HG03060 (cell line): ENCODE data around the gene BSCL2.
"Not testable (repeated sequence)": the region's sequence is repeated elsewhere in the genome, so short reads cannot be mapped to it uniquely, and the experiment has no call there.

Experiments
- ATAC-seq: cut with Tn5 transposase; IDR thresholded peaks from one replicate; pipeline ENCODE4 v1.9.1; 2021; ENCODE audit warnings: low read depth, moderate number of reproducible peaks; ENCODE audit not compliant: unreplicated experiment

BSCL2 gene

DNA sequence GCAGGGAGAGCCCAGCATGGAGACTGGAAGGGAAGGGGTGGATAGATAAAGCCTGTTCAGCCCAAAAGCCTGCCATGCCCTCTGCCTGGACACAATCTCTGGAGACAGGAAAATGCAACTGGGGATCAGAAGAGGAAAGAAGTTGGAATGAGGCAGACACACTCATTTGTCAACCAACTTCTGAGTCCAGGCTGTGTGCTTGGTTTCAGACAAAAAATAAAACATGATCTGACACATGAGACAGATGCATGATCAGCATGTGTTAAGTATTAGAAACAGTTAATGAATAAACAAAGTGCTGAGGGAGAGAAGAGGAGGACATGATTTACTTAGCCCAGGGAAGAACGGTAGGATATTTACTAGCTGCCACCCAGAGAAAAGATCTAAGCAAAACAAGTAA, 18.7 kb downstream of the BSCL2 start:
- ATAC-seq = no peak

DNA sequence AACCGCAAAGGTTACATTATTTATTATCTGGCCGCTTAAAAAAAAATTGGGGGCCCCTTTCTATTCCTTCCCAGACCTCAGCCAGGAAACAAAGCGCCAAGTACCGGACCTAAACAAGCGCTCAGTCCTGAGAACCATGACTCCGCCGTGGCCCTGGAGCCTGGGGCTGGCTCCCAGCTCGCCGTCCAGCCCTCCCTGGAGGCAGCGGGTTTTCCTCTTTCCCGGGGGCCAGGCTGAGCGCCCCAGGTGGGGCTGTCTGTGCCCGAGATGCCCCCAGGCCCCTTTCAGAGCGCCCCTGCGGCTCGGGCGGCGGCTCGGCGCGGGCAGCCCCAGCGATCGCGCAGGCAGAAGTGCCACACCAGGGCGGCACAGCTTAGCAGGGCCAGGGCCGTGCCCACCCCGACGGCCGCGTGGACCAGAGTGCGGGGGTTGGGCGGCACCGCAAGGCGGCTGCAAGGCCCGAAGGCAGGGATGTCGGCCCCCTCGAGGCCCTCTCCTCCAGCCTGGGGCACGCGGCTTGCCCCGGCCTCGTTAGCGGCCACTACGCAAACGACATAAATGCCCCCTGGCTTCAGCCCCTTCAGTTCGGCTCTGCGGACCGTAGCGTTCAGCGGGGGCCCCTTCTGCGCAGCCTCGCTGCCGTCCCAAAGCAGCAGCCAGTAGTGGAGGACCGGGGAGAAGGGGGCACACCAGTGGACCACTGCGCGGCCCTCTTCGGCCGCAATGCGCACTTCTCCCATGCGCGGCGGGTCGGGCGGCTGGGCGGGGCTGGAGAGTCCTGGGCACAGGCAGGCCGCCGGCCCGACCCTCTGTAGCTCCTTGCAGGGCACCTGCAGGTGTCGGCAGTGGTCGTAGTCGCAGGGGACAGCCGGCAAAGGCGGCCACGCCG, 19.5 kb downstream of the BSCL2 start:
- ATAC-seq = no peak

DNA sequence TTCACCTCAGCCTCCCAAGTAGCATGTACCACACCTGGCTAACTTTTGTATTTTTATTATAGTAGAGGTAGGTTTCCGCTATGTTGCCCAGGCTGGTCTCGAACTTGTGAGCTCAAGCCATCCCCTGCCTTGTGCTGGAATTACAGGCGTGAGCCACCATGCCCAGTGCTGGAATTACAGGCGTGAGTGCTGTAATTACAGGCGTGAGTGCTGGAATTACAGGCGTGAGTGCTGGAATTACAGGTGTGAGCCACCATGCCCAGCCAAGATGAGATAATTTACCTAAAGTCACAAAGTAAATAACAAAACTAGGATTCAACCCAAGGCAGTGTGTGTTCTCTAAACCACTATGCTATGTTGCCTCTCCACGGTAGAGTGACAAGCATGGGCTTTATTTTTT, 24.7 kb downstream of the BSCL2 start:
- ATAC-seq = no peak

DNA sequence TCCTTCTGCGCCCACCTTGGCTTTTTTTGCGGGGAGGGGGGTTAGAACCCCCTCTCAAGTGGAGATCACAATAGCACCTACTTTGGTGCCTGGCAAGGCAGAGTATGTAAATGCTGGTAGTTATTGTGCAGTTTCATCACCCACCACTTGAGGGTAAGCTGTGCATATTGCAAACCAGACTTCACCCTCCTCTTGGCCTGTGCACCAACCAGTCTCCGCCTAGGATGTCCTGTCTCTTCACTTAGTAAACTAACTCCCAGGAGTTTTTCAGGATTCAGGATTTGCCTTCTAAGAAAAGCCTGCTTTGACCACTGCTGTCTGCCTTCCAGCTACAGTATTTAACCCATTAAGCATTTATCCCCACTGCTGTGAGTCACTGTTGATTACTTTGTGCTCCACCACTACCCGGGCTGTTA, 26.4 kb downstream of the BSCL2 start:
- no peak for ATAC-seq

DNA sequence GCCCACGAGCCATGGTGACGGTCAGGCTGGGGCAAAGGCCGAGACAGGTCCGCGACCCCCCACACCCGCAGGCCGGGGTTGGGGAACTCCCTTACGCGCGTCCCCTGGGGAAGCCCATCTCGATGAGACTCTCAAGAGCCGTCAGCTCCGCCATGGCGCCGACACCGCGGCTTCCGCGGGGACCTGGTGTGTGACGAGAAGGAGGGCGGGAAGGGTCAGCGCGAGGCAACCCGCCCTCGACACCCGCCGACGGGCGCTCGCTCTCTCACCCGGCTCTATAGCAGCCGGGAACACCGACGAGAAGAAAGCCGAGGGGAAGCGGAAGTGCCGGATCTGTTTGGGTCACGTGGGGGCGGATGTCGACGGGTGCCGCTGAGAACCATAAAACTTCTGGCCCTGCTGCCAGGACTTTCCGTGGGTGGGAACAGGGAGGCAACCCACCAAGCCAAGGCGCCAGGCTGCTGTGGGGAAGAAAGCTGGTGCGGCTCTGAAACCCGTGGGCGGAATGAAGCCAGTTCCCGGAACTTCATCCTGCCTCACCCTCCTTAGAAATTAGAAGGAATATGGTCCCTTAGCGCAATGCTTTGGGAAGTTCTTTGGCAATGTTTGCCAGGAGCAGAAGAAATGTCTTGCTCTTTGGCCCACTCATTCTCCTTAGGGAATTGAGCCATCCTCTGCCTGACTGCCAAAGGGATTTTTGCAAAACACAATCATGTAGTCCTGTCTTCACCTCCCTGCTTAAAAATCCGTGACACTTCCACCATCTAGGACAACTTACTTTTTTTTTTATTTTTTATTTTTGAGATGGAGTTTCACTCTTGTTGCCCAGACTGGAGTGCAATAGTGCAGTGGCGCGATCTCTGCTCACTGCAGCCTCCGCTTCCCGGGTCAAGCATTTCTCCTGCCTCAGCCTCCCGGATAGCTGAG, 28.2 kb downstream of the BSCL2 start, which contains the start of gene UBXN1:
UBXN1 (minus strand) TSS at position 304 of the 927 bp plus-strand sequence; CDS start at position 154, 150 bp downstream.
- no peak for ATAC-seq

DNA sequence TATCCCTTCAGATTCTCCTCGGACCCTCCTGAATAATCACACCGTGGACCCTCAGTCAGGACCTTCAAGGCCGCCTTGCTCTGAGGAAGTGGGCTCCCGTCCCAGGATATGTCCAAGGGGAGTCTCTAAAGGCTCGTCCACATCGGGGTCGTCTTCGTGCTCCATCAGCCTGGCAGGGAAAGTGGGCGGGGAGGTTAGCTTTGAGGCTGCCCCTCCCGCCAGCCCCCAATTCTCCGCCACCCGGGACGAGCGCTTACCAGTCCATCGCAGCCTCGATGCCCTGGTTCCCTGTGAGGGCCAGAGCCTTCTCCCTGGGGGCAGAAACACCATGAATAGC, 28.8 kb downstream of the BSCL2 start:
- ATAC-seq = no peak

DNA sequence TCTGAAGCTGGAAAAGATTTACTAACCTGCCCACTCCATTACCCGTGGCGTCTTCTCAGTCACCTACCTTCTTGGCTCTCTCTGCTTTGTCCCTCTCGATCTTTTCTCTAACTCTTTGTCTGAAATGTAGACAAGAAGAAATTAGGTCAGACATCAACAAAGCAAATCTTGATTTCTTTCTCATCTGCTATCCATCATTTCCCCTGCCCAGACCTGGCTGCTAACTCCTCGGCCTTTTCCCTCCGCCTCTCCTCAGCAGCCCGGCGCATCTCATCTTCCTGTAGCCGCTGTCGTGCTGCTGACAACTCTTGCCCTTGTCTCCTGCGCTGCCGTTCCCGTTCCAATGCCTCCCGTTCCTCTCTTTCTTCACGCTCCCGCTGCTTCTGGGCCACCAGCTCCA, 29.5 kb downstream of the BSCL2 start:
- no peak for ATAC-seq

DNA sequence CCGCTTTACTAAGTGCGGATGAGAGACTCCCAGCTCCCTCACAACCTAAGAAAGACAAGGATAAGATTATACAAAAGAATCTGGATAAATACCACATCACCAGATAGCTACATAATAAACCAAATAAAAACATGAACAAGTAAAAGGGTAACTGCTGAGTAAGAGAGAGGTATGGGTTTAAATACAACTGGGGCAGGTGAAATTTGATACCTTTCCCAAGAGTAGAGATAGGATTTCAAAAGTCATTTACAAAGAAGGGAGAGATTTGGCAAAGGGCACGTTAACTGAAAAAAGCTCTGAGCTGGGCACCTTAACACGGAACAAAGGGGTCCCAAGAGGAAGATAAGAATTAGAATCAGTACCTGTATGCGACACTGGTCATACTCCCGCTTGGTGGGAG, 30.1 kb downstream of the BSCL2 start:
- no peak for ATAC-seq

DNA sequence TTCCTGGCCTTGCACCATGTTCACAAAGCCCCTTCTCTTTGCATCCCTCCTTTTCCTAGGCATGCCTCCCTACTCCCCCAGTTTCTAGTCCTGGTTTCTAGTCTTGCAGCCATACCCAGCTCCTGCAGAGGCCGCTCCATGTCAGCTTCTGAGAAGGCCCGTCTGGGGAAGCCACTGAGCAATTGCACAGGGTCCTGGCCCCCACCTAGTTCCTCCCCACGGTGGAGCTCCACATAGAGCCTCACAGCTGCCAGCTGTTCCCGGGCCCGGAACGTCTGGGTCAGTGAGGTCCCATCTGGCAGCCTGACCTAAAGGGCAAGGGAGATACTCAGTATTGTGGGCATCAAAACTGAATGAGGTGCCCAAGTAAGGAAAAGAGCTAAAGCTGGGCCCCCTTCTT, 30.5 kb downstream of the BSCL2 start:
- no peak for ATAC-seq

DNA sequence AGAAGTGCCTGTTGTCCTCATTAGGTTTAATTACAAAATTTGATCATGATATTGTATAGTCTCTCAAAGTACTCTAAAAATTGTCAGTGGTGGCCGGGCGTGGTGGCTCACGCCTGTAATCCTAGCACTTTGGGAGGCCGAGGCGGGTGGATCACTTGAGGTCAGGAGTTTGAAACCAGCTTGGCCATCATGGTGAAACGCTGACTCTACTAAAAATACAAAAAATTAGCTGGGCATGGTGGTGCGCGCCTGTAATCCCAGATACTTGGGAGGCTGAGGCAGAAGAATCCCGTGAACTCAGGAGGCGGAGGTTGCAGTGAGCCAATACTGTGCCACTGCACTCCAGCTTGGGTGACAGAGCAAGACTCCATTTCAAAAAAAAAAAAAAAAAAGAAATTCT, 31.8 kb downstream of the BSCL2 start:
- ATAC-seq = not testable (repeated sequence)

DNA sequence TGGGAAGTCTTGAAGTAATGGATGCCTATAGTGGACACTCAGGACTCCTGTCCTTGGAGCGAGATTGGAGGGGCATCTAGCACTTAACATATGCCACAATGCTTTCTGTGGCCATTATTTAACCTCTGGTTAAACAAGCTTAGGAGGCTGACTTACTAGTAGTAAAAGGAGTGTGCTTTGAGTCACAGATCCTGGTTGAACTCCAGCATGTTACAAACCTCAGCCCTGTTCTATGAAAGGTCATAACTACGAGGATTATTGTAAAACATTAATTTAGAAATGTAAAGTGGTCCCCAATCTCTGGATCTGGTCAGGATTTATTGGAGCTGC, 34.1 kb downstream of the BSCL2 start:
- ATAC-seq = no peak

DNA sequence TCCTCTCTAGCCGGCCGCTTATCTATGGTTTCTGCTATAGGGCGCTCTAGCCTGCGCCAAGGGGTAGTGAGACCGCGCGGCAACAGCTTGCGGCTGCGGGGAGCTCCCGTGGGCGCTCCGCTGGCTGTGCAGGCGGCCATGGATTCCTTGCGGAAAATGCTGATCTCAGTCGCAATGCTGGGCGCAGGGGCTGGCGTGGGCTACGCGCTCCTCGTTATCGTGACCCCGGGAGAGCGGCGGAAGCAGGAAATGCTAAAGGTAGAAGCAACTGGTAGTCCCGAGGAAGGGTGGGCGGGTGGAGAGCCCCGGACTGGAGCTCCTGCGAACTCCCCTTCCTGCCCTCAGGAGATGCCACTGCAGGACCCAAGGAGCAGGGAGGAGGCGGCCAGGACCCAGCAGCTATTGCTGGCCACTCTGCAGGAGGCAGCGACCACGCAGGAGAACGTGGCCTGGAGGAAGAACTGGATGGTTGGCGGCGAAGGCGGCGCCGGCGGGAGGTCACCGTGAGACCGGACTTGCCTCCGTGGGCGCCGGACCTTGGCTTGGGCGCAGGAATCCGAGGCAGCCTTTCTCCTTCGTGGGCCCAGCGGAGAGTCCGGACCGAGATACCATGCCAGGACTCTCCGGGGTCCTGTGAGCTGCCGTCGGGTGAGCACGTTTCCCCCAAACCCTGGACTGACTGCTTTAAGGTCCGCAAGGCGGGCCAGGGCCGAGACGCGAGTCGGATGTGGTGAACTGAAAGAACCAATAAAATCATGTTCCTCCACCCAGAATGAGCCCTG, 35.4 kb downstream of the BSCL2 start, which contains the start of the genes LBHD1 and UQCC3:
LBHD1 (minus strand) TSS at position 660 of the 782 bp plus-strand sequence. CDS start 2,236 bp downstream, outside the sequence.
UQCC3 (plus strand) TSS at position 66 of the 782 bp plus-strand sequence; CDS start at position 139, 73 bp downstream.
- ATAC-seq = no peak

DNA sequence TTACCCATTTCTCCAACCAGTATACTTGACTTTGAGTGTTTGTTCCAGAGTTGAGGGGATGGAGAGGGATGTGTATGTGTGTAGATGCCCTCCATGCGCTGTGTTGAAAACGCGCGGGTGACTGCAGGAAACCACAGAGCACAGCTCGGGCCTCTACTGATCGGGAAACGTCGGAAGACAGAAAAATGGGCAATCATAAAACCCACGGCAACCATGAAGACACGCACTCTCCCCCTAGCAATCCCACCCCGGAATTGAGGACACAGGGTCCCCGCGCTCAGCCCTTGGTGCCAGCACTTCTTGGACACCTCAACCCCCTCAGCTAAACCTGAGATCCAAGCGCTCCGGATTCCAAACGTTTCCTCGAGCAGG, 36.0 kb downstream of the BSCL2 start:
- no peak for ATAC-seq

DNA sequence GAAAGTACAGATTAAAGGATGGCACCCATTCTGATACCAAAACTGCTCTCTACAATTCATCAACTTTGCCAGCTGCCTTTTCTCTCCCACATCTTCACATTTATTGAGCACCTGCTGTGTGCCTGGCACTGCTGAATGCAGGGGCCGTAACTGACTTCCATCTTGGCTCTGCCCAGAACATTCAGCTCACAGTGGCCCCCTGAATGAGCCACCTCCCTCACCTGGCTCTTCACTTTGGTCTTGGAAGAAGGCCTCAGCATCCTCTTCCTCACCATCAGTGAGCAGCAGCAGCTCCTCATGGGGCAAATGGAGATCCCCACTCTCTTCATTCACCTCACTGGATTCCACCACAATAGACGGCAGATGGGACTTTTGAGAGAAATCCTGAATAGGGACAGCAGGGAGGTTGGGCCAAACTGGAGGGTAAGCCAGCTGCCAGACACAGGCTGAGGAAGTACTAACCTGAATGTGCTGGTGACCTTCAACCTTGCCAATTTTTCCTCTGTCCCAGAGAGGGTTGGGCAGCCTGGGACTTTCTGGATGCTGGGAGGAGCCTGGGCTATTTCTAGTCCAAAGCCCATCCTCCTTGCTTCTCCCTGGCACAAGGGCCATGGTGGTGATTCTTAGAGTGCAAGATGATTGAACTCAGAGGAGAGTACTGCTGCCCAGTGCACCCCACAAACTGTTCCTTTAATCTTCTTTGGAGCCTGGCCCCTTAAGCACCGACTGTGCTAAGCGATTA, 37.6 kb downstream of the BSCL2 start:
- no peak for ATAC-seq

DNA sequence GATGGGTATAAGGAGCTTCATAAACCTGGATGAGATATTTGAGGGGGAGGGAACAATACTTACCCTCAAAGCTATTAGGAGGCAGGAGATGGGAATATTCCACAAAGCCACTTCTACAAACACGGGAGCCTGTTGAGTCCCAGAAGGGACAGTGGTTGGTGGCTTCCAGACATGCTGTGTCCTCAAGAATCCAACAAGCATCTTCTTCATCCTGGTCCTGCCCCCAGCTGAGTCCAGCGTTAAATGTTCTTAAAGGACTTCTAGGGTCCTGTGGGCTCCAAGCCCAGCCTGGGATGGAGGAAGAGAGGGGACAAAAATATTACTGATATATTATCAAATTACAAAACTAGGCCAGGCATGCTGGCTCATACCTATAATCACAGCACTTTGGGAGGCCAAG, 39.8 kb downstream of the BSCL2 start:
- ATAC-seq = no peak

DNA sequence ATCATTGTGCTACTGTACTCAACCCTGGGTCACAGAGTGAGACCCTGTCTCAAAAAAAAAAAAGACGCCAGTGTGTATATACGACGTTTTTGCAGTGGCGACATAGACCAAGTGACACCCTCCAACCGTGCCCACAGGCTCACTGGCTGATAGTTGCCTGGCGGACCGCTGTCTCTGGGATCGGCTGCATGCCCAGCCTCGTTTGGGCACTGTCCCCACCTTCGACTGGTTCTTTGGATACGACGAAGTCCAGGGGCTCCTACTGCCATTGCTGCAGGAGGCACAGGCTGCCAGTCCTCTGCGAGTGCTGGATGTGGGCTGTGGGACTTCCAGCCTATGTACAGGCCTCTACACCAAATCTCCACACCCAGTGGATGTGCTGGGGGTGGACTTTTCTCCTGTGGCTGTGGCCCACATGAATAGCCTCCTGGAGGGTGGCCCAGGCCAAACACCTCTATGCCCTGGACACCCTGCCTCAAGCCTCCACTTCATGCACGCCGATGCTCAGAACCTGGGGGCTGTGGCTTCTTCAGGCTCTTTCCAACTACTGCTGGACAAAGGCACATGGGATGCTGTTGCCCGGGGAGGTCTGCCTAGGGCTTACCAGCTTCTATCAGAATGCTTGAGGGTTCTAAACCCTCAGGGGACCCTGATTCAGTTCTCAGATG, 40.8 kb downstream of the BSCL2 start:
- no peak for ATAC-seq

DNA sequence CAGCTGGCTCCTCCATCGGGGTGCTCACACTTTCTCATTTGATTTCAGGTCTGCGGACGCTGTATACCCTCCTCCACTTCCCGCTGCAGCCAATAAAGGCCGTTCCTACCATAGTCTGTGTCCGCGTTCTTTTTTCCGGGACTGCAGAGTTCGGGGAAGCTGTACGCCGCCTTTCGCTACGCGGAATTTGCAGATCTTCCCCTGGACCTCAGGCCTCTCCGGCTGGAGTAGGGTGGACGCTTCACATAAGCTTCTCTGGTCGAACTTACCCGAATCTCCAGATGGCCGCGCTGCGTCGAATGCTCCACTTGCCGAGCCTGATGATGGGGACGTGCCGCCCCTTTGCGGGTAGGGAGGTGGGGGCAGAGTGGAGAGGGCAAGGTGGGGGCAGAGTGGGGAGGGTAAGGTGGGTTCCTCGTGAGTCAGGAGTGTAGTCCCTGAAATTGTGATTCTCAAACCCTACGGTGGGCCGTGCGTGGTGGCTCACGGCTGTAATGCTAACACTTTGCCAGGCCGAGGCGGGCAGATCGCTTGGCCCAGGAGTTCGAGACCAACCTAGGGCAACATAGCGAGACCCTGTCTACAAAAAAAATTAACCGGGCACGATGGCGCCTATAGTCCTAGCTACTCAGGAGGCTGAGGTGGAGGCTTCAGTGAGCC, 41.5 kb downstream of the BSCL2 start:
- peak; percentile 6 for ATAC-seq

DNA sequence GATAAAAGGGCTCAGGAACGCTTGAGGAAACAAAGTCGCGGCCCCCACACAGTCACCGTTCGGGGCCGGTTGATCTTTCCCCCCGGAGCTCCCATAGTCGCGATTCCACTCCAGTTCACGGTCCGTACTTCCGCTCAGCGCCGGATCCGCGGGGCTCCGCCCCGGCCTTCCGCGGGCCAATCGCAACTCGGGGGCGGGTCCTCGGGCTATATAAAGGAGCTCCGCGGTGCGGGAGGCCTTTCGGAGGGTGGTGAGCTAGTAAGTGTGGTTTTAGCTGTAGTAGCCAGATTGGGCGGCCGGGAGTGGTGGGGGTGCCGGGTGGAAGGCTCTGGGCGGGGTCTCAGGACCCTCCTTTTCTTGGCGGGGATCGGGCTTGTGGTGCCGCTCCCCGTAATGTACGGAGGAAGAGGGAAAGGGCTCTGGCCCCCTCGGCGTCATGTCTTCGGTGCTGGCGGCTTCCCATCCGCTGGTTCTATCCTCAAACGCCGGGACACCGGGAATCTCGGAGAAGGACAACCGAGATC, 42.1 kb downstream of the BSCL2 start, which contains the start of the genes C11orf98 and CSKMT:
C11orf98 (minus strand) TSS at position 136 of the 524 bp plus-strand sequence; CDS start at position 95, 41 bp downstream.
CSKMT (plus strand) TSS at position 238 of the 524 bp plus-strand sequence. CDS start 568 bp downstream, outside the sequence.
- peak; percentile 46 for ATAC-seq
